ENCODE data around the gene RNF113B. TPM values are rescaled to one million over a fixed set of nuclear protein-coding genes. Genes with fewer than 3 reads are reported as not detected.

The RNF113B gene
- total RNA-seq, 2 experiments from 2014 or later = not detected

DNA sequence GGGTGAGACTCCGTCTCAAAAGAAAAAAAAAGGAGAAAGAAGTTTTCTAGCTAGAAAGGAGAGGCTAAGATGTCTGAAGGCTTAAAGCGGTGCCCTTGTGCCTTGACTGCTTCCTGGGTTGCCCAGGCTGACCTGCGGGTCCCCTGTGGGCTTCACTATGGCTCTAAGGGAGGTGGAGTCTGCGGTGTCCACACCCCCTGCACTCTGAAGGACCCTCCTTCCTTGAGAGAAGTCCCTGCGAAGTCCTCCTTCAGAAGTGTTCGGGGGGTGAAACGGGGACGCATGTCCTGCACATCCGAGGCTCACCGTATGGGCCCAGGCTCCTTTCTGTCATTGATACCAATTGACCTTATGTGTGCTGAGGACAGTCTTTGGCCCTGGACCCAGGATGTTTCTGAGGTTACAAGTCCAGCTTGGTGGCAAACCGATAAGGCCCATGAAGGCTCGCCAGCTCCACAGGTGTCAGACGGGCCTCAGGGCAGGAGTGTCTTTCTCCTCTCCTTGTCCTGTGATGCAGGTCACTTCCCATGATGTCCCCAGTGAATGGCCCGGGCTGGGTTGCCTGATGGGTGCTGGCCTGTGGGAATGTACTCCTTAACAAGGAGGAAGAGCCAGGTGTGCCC, 11.6 kb upstream of the RNF113B start:
- POLR2A ChIA-PET = no interaction called here
- CTCF ChIA-PET (ENCODE audit: unreplicated experiment) = no interaction called here
- H3K36me3 ChIP-seq (ENCODE audit: insufficient read depth, low read length) = no peaks in the 10 kb centered on the region

DNA sequence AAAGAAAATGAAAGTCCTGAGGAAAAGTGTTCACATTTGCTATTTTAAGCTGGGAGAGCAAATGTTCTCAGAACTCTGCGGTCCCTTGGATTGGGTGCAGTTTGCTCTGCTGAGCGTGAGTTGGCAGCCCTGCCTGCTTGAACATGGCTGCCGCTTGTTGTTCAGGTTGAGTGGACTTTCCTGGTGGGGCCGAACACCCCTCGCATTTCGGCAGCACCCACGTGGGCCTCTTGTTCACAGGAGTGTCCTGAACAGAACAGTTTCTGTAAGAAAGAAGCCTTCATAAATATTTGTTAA, 10.8 kb upstream of the RNF113B start:
- Histone ChIP-seq H3K4me3 (ENCODE audit: low read depth, low read length, poor library complexity, severe bottlenecking) (no peak overlapping the region), H3K27ac (ENCODE audit: low read depth, low read length, poor library complexity, severe bottlenecking) (no peak overlapping the region), H3K4me1 (ENCODE audit: insufficient read depth, low read length, poor library complexity, severe bottlenecking) (no peaks in the 10 kb centered on the region), H3K4me2 (ENCODE audit: low read length) (no peak overlapping the region), H3K9me2 (ENCODE audit: insufficient read depth, low read length) (no peaks in the 10 kb centered on the region), H4K20me1 (ENCODE audit: insufficient read depth, low read length) (no peaks in the 10 kb centered on the region), H3K9me3 (ENCODE audit: low read length) (no peaks in the 10 kb centered on the region), H3K79me2 (ENCODE audit: insufficient read depth, low read depth, low read length) (no peaks in the 10 kb centered on the region), H2AFZ (ENCODE audit: low read length) (no peak overlapping the region), H3K36me3 (ENCODE audit: insufficient read depth, low read length) (no peaks in the 10 kb centered on the region)
- intact Hi-C loops (cut with micrococcal nuclease; ENCODE audit: unreplicated experiment) = no loop called here
- DNase-seq (ENCODE audit: low spot score) = no peak
- ChIA-PET POLR2A (no interaction called here), CTCF (ENCODE audit: unreplicated experiment) (no interaction called here)
- TF ChIP-seq, protein P1, sequence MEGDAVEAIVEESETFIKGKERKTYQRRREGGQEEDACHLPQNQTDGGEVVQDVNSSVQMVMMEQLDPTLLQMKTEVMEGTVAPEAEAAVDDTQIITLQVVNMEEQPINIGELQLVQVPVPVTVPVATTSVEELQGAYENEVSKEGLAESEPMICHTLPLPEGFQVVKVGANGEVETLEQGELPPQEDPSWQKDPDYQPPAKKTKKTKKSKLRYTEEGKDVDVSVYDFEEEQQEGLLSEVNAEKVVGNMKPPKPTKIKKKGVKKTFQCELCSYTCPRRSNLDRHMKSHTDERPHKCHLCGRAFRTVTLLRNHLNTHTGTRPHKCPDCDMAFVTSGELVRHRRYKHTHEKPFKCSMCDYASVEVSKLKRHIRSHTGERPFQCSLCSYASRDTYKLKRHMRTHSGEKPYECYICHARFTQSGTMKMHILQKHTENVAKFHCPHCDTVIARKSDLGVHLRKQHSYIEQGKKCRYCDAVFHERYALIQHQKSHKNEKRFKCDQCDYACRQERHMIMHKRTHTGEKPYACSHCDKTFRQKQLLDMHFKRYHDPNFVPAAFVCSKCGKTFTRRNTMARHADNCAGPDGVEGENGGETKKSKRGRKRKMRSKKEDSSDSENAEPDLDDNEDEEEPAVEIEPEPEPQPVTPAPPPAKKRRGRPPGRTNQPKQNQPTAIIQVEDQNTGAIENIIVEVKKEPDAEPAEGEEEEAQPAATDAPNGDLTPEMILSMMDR (conservative IDR thresholded peaks at IDR 0.05; ENCODE audit: low read length) = no peak
- no peak for TF ChIP-seq EZH2phosphoT487 (IDR thresholded peaks at IDR 0.05; ENCODE audit: borderline replicate concordance, low read depth, low read length)
- no TSS peak for BruUV-seq (replicated peaks)

More for the DNA sequence above, 11.6 kb upstream of the RNF113B start:
- intact Hi-C loops (cut with micrococcal nuclease; ENCODE audit: unreplicated experiment) = no loop called here
- no peak overlapping the region for H3K4me3 ChIP-seq (ENCODE audit: low read depth, low read length, poor library complexity, severe bottlenecking)
- H3K79me2 ChIP-seq (ENCODE audit: insufficient read depth, low read depth, low read length) = no peaks in the 10 kb centered on the region
- H3K27ac ChIP-seq (ENCODE audit: low read depth, low read length, poor library complexity, severe bottlenecking) = no peak overlapping the region
- no peaks in the 10 kb centered on the region for H4K20me1 ChIP-seq (ENCODE audit: insufficient read depth, low read length)
- no peak overlapping the region for H2AFZ ChIP-seq (ENCODE audit: low read length)
- no peak for DNase-seq (ENCODE audit: low spot score)
- no peak overlapping the region for H3K4me2 ChIP-seq (ENCODE audit: low read length)
- no peaks in the 10 kb centered on the region for H3K4me1 ChIP-seq (ENCODE audit: insufficient read depth, low read length, poor library complexity, severe bottlenecking)
- TF ChIP-seq, protein P1 (conservative IDR thresholded peaks at IDR 0.05; ENCODE audit: low read length) = no peak
- no peak for TF ChIP-seq EZH2phosphoT487 (IDR thresholded peaks at IDR 0.05; ENCODE audit: borderline replicate concordance, low read depth, low read length)
- BruUV-seq (replicated peaks) = no TSS peak
- H3K9me2 ChIP-seq (ENCODE audit: insufficient read depth, low read length) = no peaks in the 10 kb centered on the region
- no peaks in the 10 kb centered on the region for H3K9me3 ChIP-seq (ENCODE audit: low read length)

GRCh38 chr13:98187155-98187964, 10.3 kb upstream of the RNF113B start:
- Histone ChIP-seq H3K4me2 (ENCODE audit: low read length) (no peak overlapping the region), H3K9me3 (ENCODE audit: low read length) (no peaks in the 10 kb centered on the region), H4K20me1 (ENCODE audit: insufficient read depth, low read length) (no peaks in the 10 kb centered on the region), H3K4me3 (ENCODE audit: low read depth, low read length, poor library complexity, severe bottlenecking) (no peak overlapping the region), H3K4me1 (ENCODE audit: insufficient read depth, low read length, poor library complexity, severe bottlenecking) (no peaks in the 10 kb centered on the region), H3K9me2 (ENCODE audit: insufficient read depth, low read length) (no peaks in the 10 kb centered on the region), H3K36me3 (ENCODE audit: insufficient read depth, low read length) (no peaks in the 10 kb centered on the region), H2AFZ (ENCODE audit: low read length) (no peak overlapping the region), H3K27ac (ENCODE audit: low read depth, low read length, poor library complexity, severe bottlenecking) (no peak overlapping the region), H3K79me2 (ENCODE audit: insufficient read depth, low read depth, low read length) (no peaks in the 10 kb centered on the region)
- no TSS peak for BruUV-seq (replicated peaks)
- intact Hi-C loops (cut with micrococcal nuclease; ENCODE audit: unreplicated experiment) = no loop called here
- no peak for DNase-seq (ENCODE audit: low spot score)
- ChIA-PET CTCF (ENCODE audit: unreplicated experiment) (no interaction called here), POLR2A (no interaction called here)
- TF ChIP-seq EZH2phosphoT487 (IDR thresholded peaks at IDR 0.05; ENCODE audit: borderline replicate concordance, low read depth, low read length) = no peak
- TF ChIP-seq, protein P1 (conservative IDR thresholded peaks at IDR 0.05; ENCODE audit: low read length) = no peak

All from OCI-LY7 (cell line).